Epidermal melanocyte (primary cell): ENCODE results near the gene LTBP1.

ENCODE experiments used
- DNase-seq: peaks from one replicate; pipeline ENCODE4 v3.0.0; 2011; ENCODE audit warnings: low spot score; ENCODE audit not compliant: insufficient read length

The LTBP1 gene

GRCh38 chr2:33072614-33073013 is 125.9 kb downstream of the LTBP1 start:
- no peak for DNase-seq

DNA sequence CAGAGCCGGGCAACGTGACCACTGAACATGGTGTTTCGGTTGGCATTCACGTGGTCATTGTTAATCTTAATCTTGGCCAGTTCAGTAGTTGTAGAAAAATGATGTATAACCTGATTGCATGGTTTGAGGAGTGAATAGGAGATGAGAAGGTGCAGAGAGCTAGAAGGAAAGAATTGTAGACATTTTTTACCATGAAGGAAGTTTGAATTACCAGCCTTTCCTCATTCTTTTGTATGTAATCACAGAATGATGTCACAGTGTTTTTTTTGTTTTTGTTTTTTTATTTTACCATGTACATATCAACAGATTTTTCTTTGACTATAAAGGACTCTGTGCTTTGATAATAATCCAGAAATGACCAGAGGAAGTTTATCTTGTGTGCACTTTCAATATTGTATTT is 126.3 kb downstream of the LTBP1 start:
- no peak for DNase-seq

GRCh38 chr2:33074197-33074596 is 127.4 kb downstream of the LTBP1 start:
- no peak for DNase-seq

DNA sequence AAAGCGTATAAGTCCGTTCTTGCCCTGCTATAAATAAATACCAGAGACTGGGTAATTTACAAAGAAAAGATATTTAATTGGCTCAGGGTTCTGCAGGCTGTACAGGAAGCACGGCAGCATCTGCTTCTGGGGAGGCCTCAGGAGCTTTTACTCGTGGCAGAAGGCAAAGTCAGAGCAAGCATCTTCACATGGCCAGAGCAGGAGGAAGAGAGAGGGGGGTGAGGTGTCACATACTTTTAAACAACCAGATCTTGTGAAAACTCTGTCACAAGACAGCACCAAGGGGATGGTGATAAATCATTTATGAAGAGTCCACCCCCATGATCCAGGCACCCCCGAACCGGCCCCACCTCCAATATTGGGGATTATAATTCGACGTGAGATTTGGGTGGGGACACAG is 130.6 kb downstream of the LTBP1 start:
- DNase-seq = no peak

DNA sequence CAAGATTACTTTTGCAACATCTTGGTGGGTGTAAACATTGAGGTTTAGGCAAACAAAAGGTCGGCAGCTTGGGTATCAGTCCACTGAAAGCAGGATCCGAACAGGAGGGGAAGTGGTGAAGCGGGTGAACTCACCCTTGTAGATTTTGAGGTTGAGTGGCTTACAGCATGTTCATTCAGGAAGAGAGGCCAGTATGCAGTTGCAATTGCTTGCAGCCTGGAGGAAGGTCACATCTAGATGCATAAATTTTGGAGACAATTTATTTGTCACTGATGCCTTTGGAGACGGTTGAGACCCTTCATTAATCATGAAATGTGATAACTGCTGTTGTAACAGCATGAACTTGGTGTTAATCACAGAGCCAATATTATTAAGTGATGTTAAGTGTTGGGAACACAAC is 131.1 kb downstream of the LTBP1 start:
- no peak for DNase-seq

DNA sequence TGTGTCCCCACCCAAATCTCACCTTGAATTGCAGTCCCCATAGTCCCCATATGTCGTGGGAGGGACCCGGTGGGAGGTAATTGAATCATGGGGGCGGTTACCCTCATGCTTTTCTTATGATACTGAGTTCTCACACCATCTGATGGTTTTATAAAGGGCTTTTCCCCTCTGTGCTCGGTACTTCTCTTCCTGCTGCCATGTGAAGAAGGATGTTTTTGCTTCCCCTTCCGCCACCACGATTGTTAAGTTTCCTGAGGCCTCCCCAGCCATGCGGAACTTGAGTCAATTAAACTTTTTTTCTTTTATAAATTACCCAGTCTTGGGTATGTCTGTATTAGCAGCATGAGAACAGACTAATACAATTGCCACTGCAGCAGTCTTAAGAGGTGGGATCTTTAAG is 134.9 kb downstream of the LTBP1 start:
- no peak for DNase-seq

DNA sequence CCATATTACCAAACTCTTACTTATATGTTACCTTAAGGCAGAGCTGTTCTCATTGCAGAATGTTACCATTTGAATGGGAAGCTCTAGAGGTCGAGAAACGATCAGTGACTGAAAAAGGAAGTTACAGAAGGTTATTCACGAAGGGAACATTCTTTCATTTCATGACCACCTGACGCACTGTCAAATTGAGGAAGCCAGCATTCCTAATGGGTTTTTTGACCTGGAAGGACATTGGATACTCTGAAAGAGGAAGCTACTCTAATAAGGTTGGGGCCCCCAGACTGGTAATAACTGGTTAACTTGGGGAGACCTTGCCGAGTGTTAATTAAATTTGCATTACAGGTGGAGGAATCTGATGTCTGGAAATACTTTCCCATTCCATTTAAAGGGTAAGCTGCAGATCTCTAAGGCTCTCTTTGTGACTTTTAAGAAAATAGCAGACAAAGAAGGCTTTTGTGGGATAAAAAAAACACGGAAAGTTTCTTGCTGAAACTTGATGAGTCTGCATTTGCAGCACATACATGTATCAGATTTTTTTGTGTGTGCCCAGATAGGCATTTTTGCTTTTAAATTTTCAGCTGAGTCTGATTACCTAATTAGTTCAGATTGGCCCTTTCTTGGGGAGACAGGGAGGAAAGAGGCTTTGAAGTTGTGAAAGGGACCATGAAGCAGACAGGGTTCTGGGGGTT is 137.1 kb downstream of the LTBP1 start:
- peak; percentile 43 for DNase-seq

DNA sequence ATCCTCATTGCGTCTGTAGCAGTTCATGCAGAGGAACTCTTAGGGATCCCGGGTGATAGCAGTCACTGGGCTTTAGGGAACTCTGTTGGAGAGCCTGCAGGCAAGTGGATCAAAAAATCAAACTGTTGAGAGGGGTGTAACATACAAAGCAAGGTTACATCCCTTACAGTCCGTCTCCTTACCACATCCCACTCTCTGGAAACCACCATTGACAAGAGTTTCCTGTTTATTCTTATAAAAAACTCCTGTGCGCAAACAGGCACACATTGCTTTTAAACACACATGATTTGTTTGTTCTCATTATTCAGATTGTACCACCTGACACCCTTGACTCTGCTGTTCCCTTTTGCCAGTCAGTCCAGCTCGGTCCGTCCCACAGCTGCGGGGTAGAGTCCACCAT is 137.7 kb downstream of the LTBP1 start:
- DNase-seq = no peak

DNA sequence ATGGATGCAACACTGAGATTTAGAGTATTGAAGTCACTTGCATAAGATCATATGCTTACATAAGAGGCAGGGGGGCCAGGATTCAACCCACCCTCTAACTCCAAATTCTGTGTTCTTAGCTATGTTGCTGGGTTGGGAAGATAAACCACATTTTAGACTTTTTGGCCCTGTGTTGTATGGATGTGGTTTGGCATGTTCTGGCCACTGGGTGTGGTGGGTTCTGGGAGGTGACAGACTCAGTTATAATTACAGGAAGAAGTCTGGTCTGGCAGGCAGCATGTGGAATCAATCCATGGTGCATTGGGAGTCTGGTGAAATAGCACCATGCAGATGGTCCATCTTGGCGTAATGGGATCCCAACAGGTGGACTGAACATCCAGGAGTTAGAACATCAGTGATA is 138.9 kb downstream of the LTBP1 start:
- no peak for DNase-seq

GRCh38 chr2:33086400-33087015 is 139.8 kb downstream of the LTBP1 start:
- no peak for DNase-seq

GRCh38 chr2:33090553-33091134 is 143.9 kb downstream of the LTBP1 start:
- DNase-seq = no peak

DNA sequence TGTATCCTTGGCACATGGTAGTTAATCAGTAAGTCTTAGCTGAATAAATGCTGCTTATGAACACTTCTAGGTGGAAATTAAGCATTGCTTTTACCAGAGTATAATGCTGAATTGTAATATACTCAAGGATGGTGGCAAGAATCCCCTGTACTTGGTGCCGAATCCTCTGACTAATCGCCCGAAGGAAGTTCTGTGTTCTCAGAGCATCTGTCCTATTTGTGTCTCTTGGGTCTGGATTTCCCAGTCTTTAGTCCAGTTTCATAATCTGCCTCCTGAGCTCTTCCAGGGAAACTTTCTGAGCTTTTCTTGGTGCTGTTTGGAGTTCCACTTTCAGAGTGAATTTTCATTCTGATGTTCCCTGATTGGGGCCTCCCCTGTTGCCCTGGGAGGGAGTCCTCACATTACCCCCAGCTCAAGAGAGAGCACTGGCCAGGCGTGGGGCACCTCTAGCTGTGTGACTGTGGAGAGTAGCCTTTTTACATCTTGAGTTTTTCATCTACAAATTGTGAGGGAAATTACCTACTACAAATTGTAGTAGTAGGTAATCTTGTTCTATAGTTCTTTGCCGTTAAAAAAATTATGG is 144.9 kb downstream of the LTBP1 start:
- DNase-seq = no peak

DNA sequence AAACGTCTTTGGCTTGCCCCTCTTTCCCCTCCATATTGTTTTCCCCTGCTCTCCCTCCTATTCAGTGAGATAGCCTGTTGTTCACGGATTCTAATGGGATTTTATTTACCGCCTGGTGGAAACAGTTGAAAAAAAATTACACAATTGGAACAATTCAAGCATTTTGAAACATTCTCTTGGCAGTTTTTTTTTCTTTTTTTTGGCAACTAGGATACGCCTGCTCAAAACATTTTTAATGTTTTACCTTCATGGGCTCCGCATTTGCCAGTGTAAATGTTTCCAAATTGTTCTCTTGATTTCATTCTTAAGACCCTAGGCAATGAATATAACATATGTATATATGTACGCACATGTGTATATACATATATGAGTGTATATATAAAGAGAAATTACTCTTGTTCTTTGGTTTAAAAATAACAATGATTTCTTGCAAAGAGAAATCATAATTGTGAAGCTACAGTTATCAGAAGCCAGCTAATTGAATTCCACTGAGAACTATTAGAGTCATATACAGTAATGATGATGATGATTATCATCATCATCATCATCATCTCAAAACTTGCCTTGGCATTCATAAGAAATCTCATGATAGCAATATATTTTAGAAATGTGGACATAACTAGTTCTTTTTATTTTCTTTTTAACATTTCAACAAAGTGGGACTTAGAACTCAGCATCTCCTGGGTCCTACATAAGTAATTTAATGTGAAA is 146.7 kb downstream of the LTBP1 start:
- DNase-seq = no peak

DNA sequence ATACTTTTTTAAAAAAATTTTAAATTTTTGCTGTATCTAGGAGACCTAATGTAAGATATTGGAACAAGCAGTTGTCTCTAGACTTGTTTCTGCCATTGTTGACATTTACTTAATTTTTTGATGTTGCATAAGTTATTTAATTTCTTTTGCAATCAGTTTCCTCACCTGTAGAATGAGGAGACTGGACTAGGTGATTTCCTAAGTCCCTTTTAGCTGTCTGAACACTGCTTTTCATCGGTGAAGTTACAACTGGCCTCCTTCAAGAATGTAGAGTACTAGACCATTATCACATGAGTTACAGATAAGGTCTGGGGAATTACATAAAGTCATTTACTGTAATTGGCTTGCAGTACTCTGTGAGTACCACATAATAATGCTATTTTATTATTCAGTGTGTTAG is 147.6 kb downstream of the LTBP1 start:
- no peak for DNase-seq

GRCh38 chr2:33099989-33100388 is 153.2 kb downstream of the LTBP1 start:
- DNase-seq = no peak

GRCh38 chr2:33100921-33101320 is 154.2 kb downstream of the LTBP1 start:
- DNase-seq = no peak

DNA sequence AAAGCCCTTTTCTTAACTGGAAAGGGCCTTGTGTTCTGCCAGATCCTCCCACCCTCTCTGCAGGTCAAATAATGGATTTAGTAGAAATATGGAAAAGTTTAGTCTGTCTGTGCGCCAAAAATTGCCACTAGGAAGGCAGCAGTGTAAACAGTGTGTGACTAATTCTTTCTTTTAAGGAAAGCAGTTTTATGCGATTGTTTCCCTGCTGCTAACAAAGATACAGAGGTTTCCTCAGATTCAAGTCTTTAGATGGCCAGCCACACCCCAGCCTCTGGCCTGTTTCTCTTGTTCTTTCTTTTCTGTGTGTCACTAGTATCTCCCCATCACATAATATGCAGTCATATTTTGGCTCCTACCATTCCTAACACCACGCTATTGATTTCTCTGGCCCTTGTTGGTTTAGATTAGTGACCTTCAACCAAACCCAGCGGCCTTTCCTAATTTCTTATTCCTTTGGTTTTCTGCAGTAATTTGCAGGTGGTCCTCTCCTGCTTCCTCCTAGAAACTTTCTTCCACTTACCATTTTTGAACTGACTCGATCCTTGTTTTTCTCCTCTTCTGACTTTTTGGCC is 157.4 kb downstream of the LTBP1 start:
- DNase-seq = no peak

GRCh38 chr2:33104726-33105125 is 158.0 kb downstream of the LTBP1 start:
- DNase-seq = no peak

GRCh38 chr2:33106115-33106514 is 159.4 kb downstream of the LTBP1 start:
- DNase-seq = no peak

DNA sequence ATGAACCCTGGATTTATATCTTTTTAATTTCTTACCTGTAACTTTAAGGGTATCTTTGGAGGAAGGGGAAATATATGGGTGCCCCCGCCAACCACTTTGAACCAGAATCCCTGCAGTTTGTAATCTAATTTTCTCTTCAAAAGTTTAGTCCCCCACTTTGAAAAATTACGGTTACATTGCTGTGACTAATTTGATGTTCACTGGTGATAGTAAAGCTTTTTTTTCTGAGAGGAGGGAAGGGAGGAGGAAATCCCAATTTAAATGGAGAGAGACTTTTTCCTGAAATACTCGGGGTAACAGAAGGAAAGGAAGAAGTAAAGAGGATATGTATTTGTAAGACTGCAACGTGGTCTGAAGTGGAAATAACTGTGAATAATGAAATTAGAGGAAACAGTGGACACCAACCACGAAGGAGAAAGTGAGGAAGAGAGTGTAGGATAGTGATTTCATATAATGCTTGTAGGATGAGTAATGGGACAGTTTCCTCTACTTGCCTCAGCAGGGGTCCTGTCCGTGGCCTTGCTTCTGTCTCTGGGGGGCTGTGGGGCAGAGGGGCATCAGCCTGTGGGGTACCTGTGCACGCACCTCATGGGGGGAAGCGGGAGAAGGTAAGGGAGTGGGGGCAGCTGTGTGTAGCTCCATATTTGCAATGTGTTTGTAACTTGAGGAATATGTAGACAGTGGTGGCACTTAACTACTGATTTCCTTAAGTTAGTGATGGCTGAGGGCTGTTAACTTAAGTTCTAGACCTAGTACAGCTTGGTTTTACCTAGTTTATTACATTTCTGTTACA is 161.1 kb downstream of the LTBP1 start:
- no peak for DNase-seq
